K562 (cell line): ENCODE data around the gene GBF1. TPM values are rescaled to one million over a fixed set of nuclear protein-coding genes. Genes with fewer than 3 reads are reported as not detected.

Experiments used
- FOXJ2 ChIP-seq: fragments of 200-800 bp; sonication (Bioruptor generic); IDR thresholded peaks from 2 replicates; pipeline ENCODE4 v1.6.1; 2016; ENCODE audit warnings: missing genetic modification characterization, missing compliant biosample characterization
- FOXM1 ChIP-seq, 2 experiments: fragments of 450-650 bp in 1 of 2; sonication (generic) in 1 of 2; formaldehyde crosslinking in 1 of 2; IDR thresholded peaks; 2 replicates each; pipeline versions ENCODE4 v1.6.1 to v1.9.0; 2017 to 2022; ENCODE audit warnings: low read depth in 2 of 2, mild to moderate bottlenecking in 2 of 2, missing genetic modification reagents in 1 of 2, moderate library complexity in 1 of 2
- GABPA ChIP-seq: fragments of 200-800 bp; sonication (Bioruptor generic); conservative IDR thresholded peaks from 2 replicates; pipeline ENCODE4 v1.6.1; 2016; ENCODE audit warnings: low read depth, missing genetic modification characterization, missing compliant biosample characterization
- MTA1 ChIP-seq: fragments of 450-650 bp; IDR thresholded peaks from 2 replicates; pipeline ENCODE4 v1.6.1; 2017; ENCODE audit warnings: borderline replicate concordance
- NFXL1 ChIP-seq: fragments of 450-650 bp; formaldehyde crosslinking; IDR thresholded peaks from 2 replicates; pipeline ENCODE4 v1.4.0; 2021; ENCODE audit warnings: mild to moderate bottlenecking
- PURB ChIP-seq: sonication (generic); formaldehyde crosslinking; IDR thresholded peaks from 2 replicates; pipeline ENCODE4 v1.9.0; 2021; ENCODE audit warnings: low read depth, mild to moderate bottlenecking, missing genetic modification reagents
- RUNX1 ChIP-seq: sonication (generic); IDR thresholded peaks from 2 replicates; pipeline ENCODE4 v1.6.1; 2016; ENCODE audit warnings: antibody characterized with exemption, low read depth
- ZFP30 ChIP-seq: fragments of 250-450 bp; sonication (Bioruptor Pico); IDR thresholded peaks from 2 replicates; pipeline ENCODE4 v1.8.0; 2022; ENCODE audit warnings: moderate library complexity, mild to moderate bottlenecking, inconsistent platforms, borderline replicate concordance
- ZKSCAN1 ChIP-seq: fragments of 150-350 bp; IDR thresholded peaks from 2 replicates; pipeline ENCODE4 v1.6.1; 2016; ENCODE audit warnings: low read depth, low read length
- polyA plus RNA-seq, 8 experiments: library from polyadenylated mRNA; depleted of rRNA in 4 of 8; stranded (reverse) in 5 of 8; unstranded in 3 of 8; fragments of >200 nt; fragmentation: Nextera tagmentation in 2 of 8; fragmentation: Illumina TruSeq in 1 of 8; extraction: Ambion mirVana in 2 of 8; extraction: Trizol in 1 of 8; gene quantifications; 2 replicates each; pipeline versions ENCODE4 v1.2.1 to v1.2.3, GENCODE V29; 2011 to 2014; ENCODE audit warnings: inconsistent platforms in 1 of 8, missing spikeins in 1 of 8
- total RNA-seq, 7 experiments: library from RNA; depleted of rRNA in 6 of 7; stranded (reverse); fragments of >200 nt in 6 of 7; fragmentation: Illumina TruSeq in 2 of 7; extraction: Trizol in 2 of 7; gene quantifications; 2 replicates each; pipeline versions ENCODE4 v1.2.1 to v1.2.3, GENCODE V29; 2011 to 2021; ENCODE audit warnings: low replicate concordance in 1 of 7
- TF ChIP-seq, protein P1 (sequence below): fragments of 450-650 bp; IDR thresholded peaks from 2 replicates; pipeline ENCODE4 v1.6.1; 2018; ENCODE audit not compliant: partially characterized antibody
- TF ChIP-seq, protein P2 (sequence below), 2 experiments: fragments of 450-650 bp in 1 of 2; sonication (generic) in 1 of 2; formaldehyde crosslinking in 1 of 2; IDR thresholded peaks in 1 of 2; conservative IDR thresholded peaks in 1 of 2; 2 replicates each; pipeline versions ENCODE4 v1.6.1 to v1.8.1; 2016 to 2023; ENCODE audit warnings: mild to moderate bottlenecking in 2 of 2, moderate library complexity in 2 of 2, inconsistent platforms in 1 of 2, missing genetic modification reagents in 1 of 2
- TF ChIP-seq, protein P3 (sequence below): IDR thresholded peaks from 2 replicates; pipeline ENCODE4 v1.6.1; 2012; ENCODE audit warnings: low read depth, low read length, improper control_type of control experiment, borderline replicate concordance
- TF ChIP-seq, protein P4 (sequence below): IDR thresholded peaks from 3 replicates; pipeline ENCODE4 v1.6.1; 2011; ENCODE audit warnings: borderline replicate concordance, mild to moderate bottlenecking, moderate library complexity; ENCODE audit not compliant: insufficient read length; ENCODE audit errors: extremely low read depth
- TF ChIP-seq, protein P5 (sequence below): fragments of 450-650 bp; IDR thresholded peaks from 2 replicates; pipeline ENCODE4 v1.7.1; 2018; ENCODE audit warnings: mild to moderate bottlenecking, low read depth; ENCODE audit not compliant: partially characterized antibody

Gene GBF1
- total and polyA plus RNA-seq, 9 of the 15 experiments (the other 6 are each of a cell fraction or from before 2014, with no cell fraction given) = 0.69 to 28.0 (median 10.3) TPM

DNA sequence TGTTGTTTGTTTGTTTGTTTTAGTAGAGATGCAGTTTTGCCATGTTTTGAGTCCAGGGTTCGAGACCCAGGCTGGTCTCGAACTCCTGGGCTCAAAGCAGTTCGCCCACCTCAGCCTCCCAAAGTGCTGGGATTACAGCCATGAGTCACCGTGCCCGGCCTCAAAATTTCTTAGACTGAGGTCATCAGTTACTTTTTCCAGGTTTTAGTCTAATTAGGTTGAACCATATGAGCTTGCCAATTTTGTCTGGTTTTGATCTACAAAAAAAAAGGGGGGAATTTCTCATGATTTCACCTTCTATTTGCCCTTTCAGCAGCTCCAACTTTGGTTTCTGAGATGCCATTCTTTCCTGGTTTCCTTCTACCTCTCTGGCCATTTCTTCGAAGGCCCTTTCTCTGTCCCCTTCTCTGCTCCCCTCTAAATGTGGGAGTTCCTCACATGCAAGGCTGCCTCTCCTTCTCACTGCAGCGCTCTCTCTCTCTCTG is 181.5 kb downstream of the GBF1 start (continued):
- TF ChIP-seq, protein P1, sequence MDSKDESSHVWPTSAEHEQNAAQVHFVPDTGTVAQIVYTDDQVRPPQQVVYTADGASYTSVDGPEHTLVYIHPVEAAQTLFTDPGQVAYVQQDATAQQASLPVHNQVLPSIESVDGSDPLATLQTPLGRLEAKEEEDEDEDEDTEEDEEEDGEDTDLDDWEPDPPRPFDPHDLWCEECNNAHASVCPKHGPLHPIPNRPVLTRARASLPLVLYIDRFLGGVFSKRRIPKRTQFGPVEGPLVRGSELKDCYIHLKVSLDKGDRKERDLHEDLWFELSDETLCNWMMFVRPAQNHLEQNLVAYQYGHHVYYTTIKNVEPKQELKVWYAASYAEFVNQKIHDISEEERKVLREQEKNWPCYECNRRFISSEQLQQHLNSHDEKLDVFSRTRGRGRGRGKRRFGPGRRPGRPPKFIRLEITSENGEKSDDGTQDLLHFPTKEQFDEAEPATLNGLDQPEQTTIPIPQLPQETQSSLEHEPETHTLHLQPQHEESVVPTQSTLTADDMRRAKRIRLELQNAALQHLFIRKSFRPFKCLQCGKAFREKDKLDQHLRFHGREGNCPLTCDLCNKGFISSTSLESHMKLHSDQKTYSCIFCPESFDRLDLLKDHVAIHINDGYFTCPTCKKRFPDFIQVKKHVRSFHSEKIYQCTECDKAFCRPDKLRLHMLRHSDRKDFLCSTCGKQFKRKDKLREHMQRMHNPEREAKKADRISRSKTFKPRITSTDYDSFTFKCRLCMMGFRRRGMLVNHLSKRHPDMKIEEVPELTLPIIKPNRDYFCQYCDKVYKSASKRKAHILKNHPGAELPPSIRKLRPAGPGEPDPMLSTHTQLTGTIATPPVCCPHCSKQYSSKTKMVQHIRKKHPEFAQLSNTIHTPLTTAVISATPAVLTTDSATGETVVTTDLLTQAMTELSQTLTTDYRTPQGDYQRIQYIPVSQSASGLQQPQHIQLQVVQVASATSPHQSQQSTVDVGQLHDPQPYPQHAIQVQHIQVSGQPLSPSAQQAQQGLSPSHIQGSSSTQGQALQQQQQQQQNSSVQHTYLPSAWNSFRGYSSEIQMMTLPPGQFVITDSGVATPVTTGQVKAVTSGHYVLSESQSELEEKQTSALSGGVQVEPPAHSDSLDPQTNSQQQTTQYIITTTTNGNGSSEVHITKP = peak; percentile 49
- TF ChIP-seq ZKSCAN1 (no peak), FOXJ2 (no peak), RUNX1 (no peak), ZFP30 (CRISPR knock-in tag) (no peak), NFXL1 (CRISPR knock-in tag) (no peak), GABPA (no peak), MTA1 (no peak), FOXM1 (IDR thresholded peaks at IDR 0.05; ENCODE audit: low read depth) (no peak), FOXM1 (CRISPR knock-in tag; IDR thresholded peaks at IDR 0.05; ENCODE audit: low read depth) (no peak), PURB (no peak)
- TF ChIP-seq, protein P2, sequence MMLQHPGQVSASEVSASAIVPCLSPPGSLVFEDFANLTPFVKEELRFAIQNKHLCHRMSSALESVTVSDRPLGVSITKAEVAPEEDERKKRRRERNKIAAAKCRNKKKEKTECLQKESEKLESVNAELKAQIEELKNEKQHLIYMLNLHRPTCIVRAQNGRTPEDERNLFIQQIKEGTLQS (IDR thresholded peaks at IDR 0.05) = peak; percentile 65
- TF ChIP-seq, protein P2 (CRISPR knock-in tag; conservative IDR thresholded peaks at IDR 0.05) = no peak
- TF ChIP-seq, protein P3, sequence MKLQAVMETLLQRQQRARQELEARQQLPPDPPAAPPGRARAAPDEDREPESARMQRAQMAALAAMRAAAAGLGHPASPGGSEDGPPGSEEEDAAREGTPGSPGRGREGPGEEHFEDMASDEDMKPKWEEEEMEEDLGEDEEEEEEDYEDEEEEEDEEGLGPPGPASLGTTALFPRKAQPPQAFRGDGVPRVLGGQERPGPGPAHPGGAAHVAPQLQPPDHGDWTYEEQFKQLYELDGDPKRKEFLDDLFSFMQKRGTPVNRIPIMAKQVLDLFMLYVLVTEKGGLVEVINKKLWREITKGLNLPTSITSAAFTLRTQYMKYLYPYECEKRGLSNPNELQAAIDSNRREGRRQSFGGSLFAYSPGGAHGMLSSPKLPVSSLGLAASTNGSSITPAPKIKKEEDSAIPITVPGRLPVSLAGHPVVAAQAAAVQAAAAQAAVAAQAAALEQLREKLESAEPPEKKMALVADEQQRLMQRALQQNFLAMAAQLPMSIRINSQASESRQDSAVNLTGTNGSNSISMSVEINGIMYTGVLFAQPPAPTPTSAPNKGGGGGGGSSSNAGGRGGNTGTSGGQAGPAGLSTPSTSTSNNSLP = no peak
- TF ChIP-seq, protein P4, sequence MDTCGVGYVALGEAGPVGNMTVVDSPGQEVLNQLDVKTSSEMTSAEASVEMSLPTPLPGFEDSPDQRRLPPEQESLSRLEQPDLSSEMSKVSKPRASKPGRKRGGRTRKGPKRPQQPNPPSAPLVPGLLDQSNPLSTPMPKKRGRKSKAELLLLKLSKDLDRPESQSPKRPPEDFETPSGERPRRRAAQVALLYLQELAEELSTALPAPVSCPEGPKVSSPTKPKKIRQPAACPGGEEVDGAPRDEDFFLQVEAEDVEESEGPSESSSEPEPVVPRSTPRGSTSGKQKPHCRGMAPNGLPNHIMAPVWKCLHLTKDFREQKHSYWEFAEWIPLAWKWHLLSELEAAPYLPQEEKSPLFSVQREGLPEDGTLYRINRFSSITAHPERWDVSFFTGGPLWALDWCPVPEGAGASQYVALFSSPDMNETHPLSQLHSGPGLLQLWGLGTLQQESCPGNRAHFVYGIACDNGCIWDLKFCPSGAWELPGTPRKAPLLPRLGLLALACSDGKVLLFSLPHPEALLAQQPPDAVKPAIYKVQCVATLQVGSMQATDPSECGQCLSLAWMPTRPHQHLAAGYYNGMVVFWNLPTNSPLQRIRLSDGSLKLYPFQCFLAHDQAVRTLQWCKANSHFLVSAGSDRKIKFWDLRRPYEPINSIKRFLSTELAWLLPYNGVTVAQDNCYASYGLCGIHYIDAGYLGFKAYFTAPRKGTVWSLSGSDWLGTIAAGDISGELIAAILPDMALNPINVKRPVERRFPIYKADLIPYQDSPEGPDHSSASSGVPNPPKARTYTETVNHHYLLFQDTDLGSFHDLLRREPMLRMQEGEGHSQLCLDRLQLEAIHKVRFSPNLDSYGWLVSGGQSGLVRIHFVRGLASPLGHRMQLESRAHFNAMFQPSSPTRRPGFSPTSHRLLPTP = no peak
- TF ChIP-seq, protein P5, sequence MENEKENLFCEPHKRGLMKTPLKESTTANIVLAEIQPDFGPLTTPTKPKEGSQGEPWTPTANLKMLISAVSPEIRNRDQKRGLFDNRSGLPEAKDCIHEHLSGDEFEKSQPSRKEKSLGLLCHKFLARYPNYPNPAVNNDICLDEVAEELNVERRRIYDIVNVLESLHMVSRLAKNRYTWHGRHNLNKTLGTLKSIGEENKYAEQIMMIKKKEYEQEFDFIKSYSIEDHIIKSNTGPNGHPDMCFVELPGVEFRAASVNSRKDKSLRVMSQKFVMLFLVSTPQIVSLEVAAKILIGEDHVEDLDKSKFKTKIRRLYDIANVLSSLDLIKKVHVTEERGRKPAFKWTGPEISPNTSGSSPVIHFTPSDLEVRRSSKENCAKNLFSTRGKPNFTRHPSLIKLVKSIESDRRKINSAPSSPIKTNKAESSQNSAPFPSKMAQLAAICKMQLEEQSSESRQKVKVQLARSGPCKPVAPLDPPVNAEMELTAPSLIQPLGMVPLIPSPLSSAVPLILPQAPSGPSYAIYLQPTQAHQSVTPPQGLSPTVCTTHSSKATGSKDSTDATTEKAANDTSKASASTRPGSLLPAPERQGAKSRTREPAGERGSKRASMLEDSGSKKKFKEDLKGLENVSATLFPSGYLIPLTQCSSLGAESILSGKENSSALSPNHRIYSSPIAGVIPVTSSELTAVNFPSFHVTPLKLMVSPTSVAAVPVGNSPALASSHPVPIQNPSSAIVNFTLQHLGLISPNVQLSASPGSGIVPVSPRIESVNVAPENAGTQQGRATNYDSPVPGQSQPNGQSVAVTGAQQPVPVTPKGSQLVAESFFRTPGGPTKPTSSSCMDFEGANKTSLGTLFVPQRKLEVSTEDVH = no peak
